Spinal cord (tissue), 10 donors: Measurements from ENCODE around the gene UBQLN1. TPM values are rescaled to one million over a fixed set of nuclear protein-coding genes. Genes with fewer than 3 reads are reported as not detected.

Experiments used
- DNase-seq, 6 donors: peaks; one replicate each; pipeline versions ENCODE4 v3.0.0 to v3.0.0-alpha.2; 2013 to 2015; ENCODE audit warnings: low spot score in 6 of 6, low read depth in 4 of 6
- H3K27ac ChIP-seq: one replicate; pipeline ENCODE4 v1.5.1; 2013; ENCODE audit warnings: low read depth, low read length, control low read depth
- H3K27me3 ChIP-seq: one replicate; pipeline ENCODE4 v1.6.1; 2013; ENCODE audit warnings: low read length; ENCODE audit not compliant: control insufficient read depth, insufficient read depth
- H3K36me3 ChIP-seq: one replicate; pipeline ENCODE4 v1.6.1; 2013; ENCODE audit warnings: low read length; ENCODE audit not compliant: control insufficient read depth, insufficient read depth
- H3K4me1 ChIP-seq: one replicate; pipeline ENCODE4 v1.6.1; 2013; ENCODE audit warnings: low read length; ENCODE audit not compliant: control insufficient read depth, insufficient read depth
- H3K4me3 ChIP-seq: one replicate; pipeline ENCODE4 v1.5.1; 2013; ENCODE audit warnings: low read depth, low read length, control low read depth
- H3K9me3 ChIP-seq: one replicate; pipeline ENCODE4 v1.6.1; 2013; ENCODE audit warnings: low read length; ENCODE audit not compliant: control insufficient read depth, insufficient read depth
- WGBS: methylation state at CpG from one replicate; pipeline ENCODE4 v1.1.5; 2013; ENCODE audit warnings: missing lambda C conversion rate; ENCODE audit not compliant: insufficient coverage; 5-methylcytosine and 5-hydroxymethylcytosine counted together
- polyA plus RNA-seq, 2 donors: library from polyadenylated mRNA; unstranded; fragments of 120-200 nt; gene quantifications; one replicate each; pipeline ENCODE4 v1.2.1, GENCODE V29; 2013; ENCODE audit not compliant: insufficient read length in 2 of 2
- total RNA-seq, 2 donors: library from RNA; depleted of rRNA in 1 of 2; stranded (reverse); fragments of 120-200 nt in 1 of 2; fragments of >200 nt in 1 of 2; gene quantifications; one replicate each; pipeline versions ENCODE4 v1.2.3 to v1.2.4, GENCODE V29; 2013 to 2014
- donor health status: healthy.

UBQLN1 gene
- total and polyA plus RNA-seq, 4 donors = 93.7 to 221 (median 120) TPM

DNA sequence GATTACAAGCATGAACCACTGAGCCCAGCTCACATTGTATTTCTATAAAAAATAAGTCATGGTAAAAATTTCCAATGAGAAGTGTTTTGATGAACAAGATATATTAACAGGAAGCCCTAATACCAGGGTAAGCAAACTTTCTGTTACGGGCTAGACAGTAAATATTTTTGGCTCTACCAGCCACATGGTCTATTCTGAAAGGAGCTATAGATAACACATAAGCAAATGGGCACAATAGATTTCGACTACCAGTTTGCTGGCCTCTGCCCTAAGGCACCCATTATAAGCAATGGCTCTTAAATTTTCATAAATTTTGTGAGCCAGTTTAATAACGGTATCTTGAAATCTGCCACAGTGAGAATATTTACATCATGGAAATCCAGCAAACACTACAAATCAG lies 8.1 kb downstream of the UBQLN1 start:
- Histone ChIP-seq H3K27me3 (no peaks in the 10 kb centered on the region), H3K36me3 (no peaks in the 10 kb centered on the region), H3K27ac (no peak overlapping the region), H3K9me3 (no peaks in the 10 kb centered on the region), H3K4me1 (no peaks in the 10 kb centered on the region), H3K4me3 (no peak overlapping the region)
- no peak for DNase-seq
- WGBS = 100% methylated on average over 1 of the region's 3 CpGs

DNA sequence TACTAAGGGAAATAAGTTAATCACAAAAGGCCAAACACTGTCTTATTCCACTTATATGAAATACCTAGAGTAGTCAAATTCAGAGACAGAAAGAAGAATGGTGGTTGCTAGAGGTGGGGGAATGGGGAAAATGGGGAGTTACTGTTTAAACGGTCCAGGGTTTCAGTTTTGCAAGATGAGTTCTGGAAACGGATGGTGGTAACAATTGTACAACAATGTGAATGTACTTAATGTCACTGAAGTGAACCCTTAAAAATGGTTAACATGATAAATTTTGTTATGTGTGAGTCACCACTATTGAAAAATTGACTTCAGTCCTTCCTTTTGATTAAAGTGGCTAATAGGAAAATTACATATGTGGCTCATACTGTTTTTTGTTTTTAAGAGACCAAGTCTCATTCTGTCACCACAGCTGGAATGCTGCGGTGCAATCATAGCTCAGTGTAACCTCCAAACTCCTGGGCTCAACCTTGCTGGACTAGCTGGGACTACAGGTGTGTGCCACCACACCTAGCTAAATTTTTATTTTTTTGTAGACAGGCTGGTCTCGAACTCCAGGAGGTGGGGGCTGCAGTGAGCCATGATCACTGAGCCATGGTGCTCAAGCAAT lies 8.7 kb downstream of the UBQLN1 start:
- Histone ChIP-seq H3K4me1 (no peaks in the 10 kb centered on the region), H3K27me3 (no peaks in the 10 kb centered on the region), H3K9me3 (no peaks in the 10 kb centered on the region), H3K27ac (no peak overlapping the region), H3K4me3 (no peak overlapping the region), H3K36me3 (no peaks in the 10 kb centered on the region)
- no peak for DNase-seq
- 79% methylated on average over 3 of the region's 4 CpGs for WGBS

DNA sequence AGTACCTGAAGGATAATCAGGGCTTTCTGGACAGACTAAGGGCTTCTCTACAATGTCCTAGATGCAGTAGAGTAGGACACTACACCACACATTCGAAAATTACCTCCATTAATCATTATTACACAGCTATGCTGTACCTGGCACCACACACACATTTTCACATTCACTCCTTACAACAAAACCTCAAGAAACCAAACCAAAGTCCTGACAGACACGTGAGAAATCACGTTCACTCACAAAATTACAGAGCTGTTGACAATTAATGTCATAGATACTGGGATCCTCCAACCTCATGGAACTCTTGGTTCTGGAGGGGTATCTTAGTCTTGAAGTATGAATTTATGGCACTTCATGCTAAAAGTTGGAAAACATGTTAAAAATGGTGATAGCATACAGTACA lies 16.3 kb downstream of the UBQLN1 start:
- 100% methylated on average over 1 of the region's 3 CpGs for WGBS
- Histone ChIP-seq H3K4me1 (no peaks in the 10 kb centered on the region), H3K27me3 (no peaks in the 10 kb centered on the region), H3K4me3 (no peak overlapping the region), H3K36me3 (no peaks in the 10 kb centered on the region), H3K9me3 (no peaks in the 10 kb centered on the region), H3K27ac (no peak overlapping the region)
- DNase-seq = no peak

DNA sequence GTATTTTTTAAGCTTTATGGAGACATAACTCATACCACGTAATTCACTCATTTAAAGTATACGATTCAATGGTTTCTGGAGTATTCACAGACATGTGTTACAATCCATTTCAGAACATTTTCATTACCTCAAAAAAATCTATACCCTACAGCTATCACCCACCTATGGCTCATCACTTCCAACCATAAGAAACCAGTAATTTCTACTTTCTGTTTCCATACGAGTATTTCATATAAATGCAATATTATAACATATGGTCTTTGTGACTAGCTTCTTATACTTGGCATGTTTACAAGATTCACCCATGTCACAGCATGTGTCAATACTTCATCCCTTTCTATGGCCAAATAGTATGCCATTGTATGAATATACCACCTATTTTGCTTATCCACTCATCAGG lies 18.8 kb downstream of the UBQLN1 start:
- no peak for DNase-seq
- Histone ChIP-seq H3K27ac (no peak overlapping the region), H3K36me3 (no peaks in the 10 kb centered on the region), H3K9me3 (no peaks in the 10 kb centered on the region), H3K4me1 (no peaks in the 10 kb centered on the region), H3K4me3 (no peak overlapping the region), H3K27me3 (no peaks in the 10 kb centered on the region)
- WGBS = 100% methylated on average over 2 of the region's 3 CpGs

DNA sequence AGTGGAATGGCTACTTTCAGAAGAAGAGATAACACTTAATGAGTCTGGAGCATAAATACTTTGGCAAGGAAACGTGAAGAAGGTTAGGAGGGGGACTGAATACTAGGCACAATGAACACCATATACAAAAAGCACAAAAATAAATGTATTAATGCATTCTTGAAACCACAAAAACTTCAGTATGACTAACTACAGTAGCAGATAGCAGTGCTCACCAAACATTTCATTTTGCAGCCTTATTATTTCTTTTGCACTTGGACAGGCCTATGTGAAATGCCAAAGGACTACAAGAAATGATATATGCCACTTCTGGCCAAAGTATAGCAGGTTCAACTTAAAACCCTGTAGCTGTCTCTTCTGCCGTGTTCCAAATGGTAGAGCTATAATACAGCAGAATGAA lies 26.3 kb downstream of the UBQLN1 start:
- H3K4me3 ChIP-seq = no peak overlapping the region
- H3K27ac ChIP-seq = no peak overlapping the region
- peaks cover 22% of the 10 kb centered on the region for H3K36me3 ChIP-seq
- no peaks in the 10 kb centered on the region for H3K4me1 ChIP-seq
- no peaks in the 10 kb centered on the region for H3K27me3 ChIP-seq
- no peaks in the 10 kb centered on the region for H3K9me3 ChIP-seq
- no peak for DNase-seq
- 50% methylated on average over 1 of the region's 2 CpGs for WGBS

DNA sequence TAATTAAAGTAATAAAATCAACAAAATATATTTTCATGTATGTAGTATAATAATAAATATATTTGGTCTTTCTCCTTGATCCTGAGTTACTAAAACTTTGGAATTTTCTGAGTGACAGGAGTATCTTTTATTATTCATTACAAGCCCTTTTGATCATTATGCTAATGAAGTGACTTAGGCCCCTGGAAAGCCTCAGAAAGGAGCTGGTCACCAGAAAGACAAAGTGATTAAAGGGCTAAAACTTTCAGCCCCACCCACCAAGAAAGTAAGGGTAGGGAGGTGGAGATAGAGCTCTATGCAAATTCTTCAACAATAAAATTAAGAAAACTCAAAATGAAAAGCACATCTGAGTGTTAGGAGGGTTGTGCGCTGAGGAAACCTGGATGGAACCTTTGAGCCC lies 27.5 kb downstream of the UBQLN1 start:
- H3K36me3 ChIP-seq = peaks cover 22% of the 10 kb centered on the region
- no peaks in the 10 kb centered on the region for H3K4me1 ChIP-seq
- H3K27ac ChIP-seq = no peak overlapping the region
- whole genome bisulfite sequencing = no CpG with 5 or more reads among the region's 1 CpG
- H3K27me3 ChIP-seq = no peaks in the 10 kb centered on the region
- no peaks in the 10 kb centered on the region for H3K9me3 ChIP-seq
- DNase-seq = no peak
- no peak overlapping the region for H3K4me3 ChIP-seq

DNA sequence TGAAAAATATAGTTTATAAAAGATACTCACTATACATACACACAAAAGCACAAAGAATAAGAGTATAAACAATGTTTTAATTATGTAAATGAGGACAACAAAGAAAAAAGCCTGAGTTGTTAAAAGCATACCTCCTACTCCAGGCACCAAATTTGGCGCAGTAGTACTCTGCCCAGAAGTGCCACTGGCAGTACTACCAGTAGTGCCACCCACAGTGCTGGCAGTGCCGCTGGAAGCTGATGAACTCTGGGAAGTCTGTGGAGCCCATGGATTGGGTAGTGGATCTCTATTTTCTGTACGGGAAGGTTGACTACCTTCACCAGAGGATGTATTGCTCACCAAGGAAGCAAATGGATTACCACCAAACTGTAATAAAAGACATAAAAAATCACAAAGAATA lies 30.2 kb downstream of the UBQLN1 start:
- WGBS = 100% methylated on average over 2 of the region's 3 CpGs
- H3K27ac ChIP-seq = no peak overlapping the region
- peaks cover 26% of the 10 kb centered on the region for H3K36me3 ChIP-seq
- H3K4me1 ChIP-seq = no peaks in the 10 kb centered on the region
- no peak overlapping the region for H3K4me3 ChIP-seq
- no peaks in the 10 kb centered on the region for H3K9me3 ChIP-seq
- no peaks in the 10 kb centered on the region for H3K27me3 ChIP-seq
- no peak for DNase-seq

DNA sequence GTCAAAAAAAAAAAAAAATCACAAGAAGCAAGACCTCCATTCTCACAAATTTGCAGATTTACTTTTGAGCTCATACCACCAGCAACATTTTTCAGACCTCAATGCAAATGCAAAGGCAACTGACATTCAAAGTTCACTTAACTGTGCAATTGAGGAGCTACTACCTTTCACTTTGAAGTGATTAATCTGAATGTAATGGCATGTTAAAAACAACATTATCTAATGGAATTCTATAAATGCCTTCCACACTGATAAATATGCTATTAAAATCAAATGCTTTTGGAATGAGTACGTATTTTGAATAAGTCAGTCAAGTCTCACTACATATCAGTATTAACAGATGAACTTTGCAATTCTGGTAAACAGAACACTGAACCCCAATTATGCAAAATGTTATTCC lies 32.3 kb downstream of the UBQLN1 start:
- Histone ChIP-seq H3K4me1 (no peaks in the 10 kb centered on the region), H3K27ac (no peak overlapping the region), H3K4me3 (no peak overlapping the region), H3K27me3 (no peaks in the 10 kb centered on the region), H3K9me3 (no peaks in the 10 kb centered on the region), H3K36me3 (peaks cover 25% of the 10 kb centered on the region)
- WGBS = no CpG with 5 or more reads among the region's 1 CpG
- no peak for DNase-seq

DNA sequence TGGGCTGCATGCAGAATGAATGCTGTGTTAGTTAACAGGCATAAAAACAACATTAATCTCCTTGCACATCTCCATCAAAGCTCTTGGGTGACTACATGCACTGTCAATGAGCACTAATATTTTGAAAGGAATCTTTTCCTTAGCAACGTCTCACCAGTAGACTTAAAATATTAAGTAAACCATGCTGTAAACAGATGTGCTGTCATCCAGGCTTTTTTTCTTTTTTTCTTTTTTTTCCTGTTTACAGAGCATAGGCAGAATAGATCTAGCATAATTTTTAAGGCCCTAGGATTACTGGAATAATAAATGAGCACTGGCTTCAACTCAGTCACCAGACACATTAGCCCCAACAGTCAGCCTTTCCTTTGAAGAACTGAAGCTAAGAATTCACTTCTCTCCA lies 36.3 kb downstream of the UBQLN1 start:
- H3K27ac ChIP-seq = no peak overlapping the region
- no peaks in the 10 kb centered on the region for H3K4me1 ChIP-seq
- no peaks in the 10 kb centered on the region for H3K27me3 ChIP-seq
- H3K9me3 ChIP-seq = no peaks in the 10 kb centered on the region
- no peak overlapping the region for H3K4me3 ChIP-seq
- no peak for DNase-seq
- peaks cover 6% of the 10 kb centered on the region for H3K36me3 ChIP-seq
- no CpG with 5 or more reads among the region's 1 CpG for WGBS

DNA sequence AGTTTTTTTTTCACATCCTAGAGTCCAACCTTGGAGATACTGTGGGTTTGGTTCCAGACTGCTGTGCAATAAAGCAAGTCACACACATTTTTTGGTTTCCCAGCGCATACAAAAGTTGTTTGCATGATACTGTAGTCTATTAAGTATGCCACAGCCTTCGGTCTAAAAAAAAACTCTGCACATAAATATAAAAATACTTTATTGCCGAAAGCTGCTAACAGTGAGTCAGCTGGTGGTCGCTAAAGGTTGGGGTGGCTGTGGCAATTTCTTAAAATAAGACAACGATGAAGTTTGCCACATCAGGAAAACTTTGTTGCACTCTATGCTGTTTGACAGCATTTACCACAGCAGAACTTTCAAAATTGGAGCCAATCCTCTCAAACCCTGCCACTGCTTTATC lies 37.4 kb downstream of the UBQLN1 start:
- H3K27ac ChIP-seq = no peak overlapping the region
- peaks cover 6% of the 10 kb centered on the region for H3K36me3 ChIP-seq
- WGBS = 100% methylated on average over 3 of the region's 5 CpGs
- no peaks in the 10 kb centered on the region for H3K4me1 ChIP-seq
- no peaks in the 10 kb centered on the region for H3K9me3 ChIP-seq
- no peak overlapping the region for H3K4me3 ChIP-seq
- DNase-seq = no peak
- no peaks in the 10 kb centered on the region for H3K27me3 ChIP-seq
